Measurements from ENCODE around the gene TOR1AIP1.
A peak's percentile ranks its signal among the peaks of the same experiment; 100 is the strongest.

The TOR1AIP1 gene

GRCh38 chr1:179883040-179883744 is 1.1 kb downstream of the TOR1AIP1 start:
- ATAC-seq, result peak in 1 of 2 donors; percentile 2

GRCh38 chr1:179883745-179884138 is 1.7 kb downstream of the TOR1AIP1 start:
- peak; percentile 64 to 68 for ATAC-seq

GRCh38 chr1:179888071-179888470 is 6.0 kb downstream of the TOR1AIP1 start:
- ATAC-seq, result no peak

- no peak for ATAC-seq
Observed at GRCh38 chr1:179889589-179889988, 7.5 kb downstream of the TOR1AIP1 start.

- peak in 1 of 2 donors; percentile 41 for ATAC-seq
Observed at GRCh38 chr1:179910934-179911333, 28.8 kb downstream of the TOR1AIP1 start.

GRCh38 chr1:179911812-179912211 is 29.7 kb downstream of the TOR1AIP1 start:
- no peak for ATAC-seq

GRCh38 chr1:179917601-179918429 is 35.7 kb downstream of the TOR1AIP1 start:
- ATAC-seq, result peak; percentile 24 to 28

GRCh38 chr1:179921472-179921871 is 39.4 kb downstream of the TOR1AIP1 start:
- no peak for ATAC-seq

- no peak for ATAC-seq
Observed at GRCh38 chr1:179921981-179922872, 40.1 kb downstream of the TOR1AIP1 start.

GRCh38 chr1:179923029-179923428 is 40.9 kb downstream of the TOR1AIP1 start:
- no peak for ATAC-seq

- ATAC-seq, result no peak
Observed at GRCh38 chr1:179924268-179924667, 42.2 kb downstream of the TOR1AIP1 start.

- ATAC-seq, result no peak
Observed at GRCh38 chr1:179925302-179925701, 43.2 kb downstream of the TOR1AIP1 start.

GRCh38 chr1:179925922-179926849 is 44.1 kb downstream of the TOR1AIP1 start:
- no peak for ATAC-seq

- no peak for ATAC-seq
Observed at GRCh38 chr1:179926850-179927205, 44.7 kb downstream of the TOR1AIP1 start.

GRCh38 chr1:179929955-179930798 is 48.1 kb downstream of the TOR1AIP1 start:
- no peak for ATAC-seq

GRCh38 chr1:179930867-179931266 is 48.8 kb downstream of the TOR1AIP1 start:
- ATAC-seq, result no peak

GRCh38 chr1:179933219-179933618 is 51.1 kb downstream of the TOR1AIP1 start:
- ATAC-seq, result no peak

- no peak for ATAC-seq
Observed at GRCh38 chr1:179935909-179936496, 53.9 kb downstream of the TOR1AIP1 start.

- no peak for ATAC-seq
Observed at GRCh38 chr1:179937668-179938254, 55.7 kb downstream of the TOR1AIP1 start.

- no peak for ATAC-seq
Observed at GRCh38 chr1:179938752-179939151, 56.7 kb downstream of the TOR1AIP1 start.
